Measurements from ENCODE around the gene PTOV1.

PTOV1 gene

DNA sequence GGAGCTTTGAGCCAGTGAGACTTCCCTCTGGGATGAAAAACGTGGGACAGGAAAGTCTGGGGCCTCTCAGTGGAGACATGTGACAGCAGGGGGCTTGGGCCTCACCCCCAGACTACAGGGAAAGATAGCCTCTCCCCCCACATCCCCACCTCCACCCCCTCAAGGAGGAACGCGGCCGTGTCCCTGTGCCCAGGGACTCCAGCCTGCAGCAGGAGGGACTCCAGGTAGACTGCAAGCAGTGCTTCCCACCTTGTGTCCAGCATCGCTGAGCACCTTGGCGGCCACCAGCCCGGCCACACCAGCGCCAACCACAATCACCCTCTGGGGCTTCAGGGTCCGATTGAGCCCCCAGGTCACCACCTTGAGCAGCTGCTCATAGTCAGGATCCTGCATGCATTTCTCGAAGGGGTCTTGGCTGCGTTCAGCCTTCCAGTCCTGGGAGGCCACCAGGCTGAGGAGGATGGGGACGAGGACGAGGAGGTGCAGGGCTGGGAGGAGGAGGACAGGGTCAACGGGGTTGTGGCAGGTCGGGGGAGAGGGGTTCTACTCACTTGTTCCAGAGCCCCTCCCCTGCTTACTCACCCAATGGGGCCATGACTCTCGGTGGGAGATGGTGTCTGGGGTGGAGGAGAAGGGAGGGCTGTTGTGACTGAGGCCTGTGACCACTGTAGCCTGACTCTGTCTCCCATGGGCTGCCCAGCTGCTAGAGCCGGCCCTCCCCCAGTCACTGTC, 44.8 kb downstream of the PTOV1 start:
- Histone ChIP-seq H3K27me3 (replicated peaks in 2 of 5; ENCODE audit: control insufficient read depth in 4 of 5, insufficient read depth in 5 of 5, low read length in 4 of 5) (peaks cover 0 to 9% (median 3%) of the 10 kb centered on the region in 5 experiments), H3K9me3 (ENCODE audit: control extremely low read depth in 1 of 5, control insufficient read depth in 4 of 5, insufficient read depth in 2 of 5, low read depth in 1 of 5, low read length in 4 of 5) (no peaks in the 10 kb centered on the region), H3K4me1 (ENCODE audit: control extremely low read depth in 1 of 4, control insufficient read depth in 4 of 4, insufficient read depth in 4 of 4, low read length in 3 of 4) (peaks cover 0 to 30% (median 30%) of the 10 kb centered on the region in 4 experiments), H3K27ac (ENCODE audit: insufficient read depth in 1 of 2, low read depth in 1 of 2, low read length in 2 of 2, poor library complexity in 1 of 2, severe bottlenecking in 2 of 2) (no peak overlapping the region), H3K4me3 (ENCODE audit: control insufficient read depth in 1 of 7, extremely low read depth in 1 of 7, insufficient read depth in 4 of 7, low read depth in 2 of 7, low read length in 6 of 7) (peak overlapping the region in 1 of 7 experiments; percentile 16), H3K36me3 (ENCODE audit: control insufficient read depth in 4 of 4, insufficient read depth in 4 of 4, low read length in 3 of 4) (no peaks in the 10 kb centered on the region)
- CTCF ChIA-PET: interaction anchor here (1.1 to 1.7 kb wide), 3 partner anchors 19 to 34 kb away, joined by 3 to 5 read pairs (median 3); partner anchors contain the start of gene NUP62
- WGBS (ENCODE audit: insufficient coverage): 84% methylated on average over 11 of the region's 17 CpGs
- POLR2A ChIA-PET: no interaction called here
- no peak for DNase-seq

DNA sequence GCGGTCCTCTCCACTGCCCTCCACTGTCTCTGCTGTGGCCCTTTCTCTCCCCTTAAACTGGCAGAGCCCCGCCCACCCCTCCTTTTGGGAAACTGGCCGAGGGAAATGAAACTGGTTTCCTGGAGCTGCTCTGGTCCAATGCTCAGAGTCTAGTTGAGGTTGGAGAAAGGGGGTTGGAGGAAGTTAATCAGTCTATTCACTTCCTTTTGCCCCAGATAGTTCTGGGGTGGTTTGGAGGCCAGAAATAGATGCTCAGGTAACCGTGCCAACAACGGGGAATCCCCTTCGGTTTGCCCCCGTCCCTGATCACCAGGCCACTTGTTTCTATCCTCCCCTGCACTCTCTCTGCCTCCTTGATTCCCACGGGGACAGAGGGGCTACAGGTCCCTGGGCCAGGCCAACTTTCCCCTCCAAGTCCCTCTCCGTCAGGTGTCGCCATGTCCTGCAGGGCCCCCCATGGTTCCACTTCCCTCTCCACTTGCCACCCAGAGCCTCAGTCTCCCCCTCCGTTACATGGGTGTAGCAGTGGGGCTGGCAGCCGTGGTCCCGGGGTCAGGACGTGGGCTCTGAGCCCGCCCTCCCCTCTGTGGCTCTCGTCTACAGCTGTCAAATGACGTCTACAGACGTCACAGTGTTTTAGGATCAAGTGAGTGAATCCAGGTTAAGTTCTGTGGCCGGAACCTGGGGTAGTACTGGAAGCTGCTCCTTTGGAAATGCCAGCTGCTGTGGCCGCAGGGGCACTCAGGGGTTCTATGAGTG, 46.1 kb downstream of the PTOV1 start, which contains the start of gene IL4I1:
IL4I1 (minus strand) TSS at position 25 of the 759 bp plus-strand sequence. CDS start 727 bp downstream, outside the sequence.
- POLR2A ChIA-PET: interaction anchor here (1.0 to 2.1 kb wide), 4 partner anchors 11 to 32 kb away, joined by 3 to 15 read pairs (median 6); partner anchors contain the start of genes ATF5 and NUP62
- no peaks in the 10 kb centered on the region for H3K9me3 ChIP-seq (ENCODE audit: control extremely low read depth in 1 of 5, control insufficient read depth in 4 of 5, insufficient read depth in 2 of 5, low read depth in 1 of 5, low read length in 4 of 5)
- DNase-seq: peak; percentile 82 to 96 (median 95)
- H3K36me3 ChIP-seq (ENCODE audit: control insufficient read depth in 4 of 4, insufficient read depth in 4 of 4, low read length in 3 of 4): no peaks in the 10 kb centered on the region
- CTCF ChIA-PET: interaction anchor here (1.1 to 1.7 kb wide), 3 partner anchors 17 to 33 kb away, joined by 3 to 5 read pairs (median 3); partner anchors contain the start of gene NUP62
- peak within 1 kb of the TSS in 1 of 2 experiments; percentile 73 for H3K27ac ChIP-seq (ENCODE audit: insufficient read depth in 1 of 2, low read depth in 1 of 2, low read length in 2 of 2, poor library complexity in 1 of 2, severe bottlenecking in 2 of 2)
- H3K4me1 ChIP-seq (ENCODE audit: control extremely low read depth in 1 of 4, control insufficient read depth in 4 of 4, insufficient read depth in 4 of 4, low read length in 3 of 4): peaks cover 0 to 30% (median 30%) of the 10 kb centered on the region in 4 experiments
- peak within 1 kb of the TSS in 5 of 7 experiments; percentile 0 to 67 (median 43) for H3K4me3 ChIP-seq (ENCODE audit: control insufficient read depth in 1 of 7, extremely low read depth in 1 of 7, insufficient read depth in 4 of 7, low read depth in 2 of 7, low read length in 6 of 7)
- H3K27me3 ChIP-seq (replicated peaks in 2 of 5; ENCODE audit: control insufficient read depth in 4 of 5, insufficient read depth in 5 of 5, low read length in 4 of 5): peaks cover 0 to 6% (median 0%) of the 10 kb centered on the region in 5 experiments
- under 1% methylated on average over 17 of the region's 20 CpGs for WGBS (ENCODE audit: insufficient coverage)

DNA sequence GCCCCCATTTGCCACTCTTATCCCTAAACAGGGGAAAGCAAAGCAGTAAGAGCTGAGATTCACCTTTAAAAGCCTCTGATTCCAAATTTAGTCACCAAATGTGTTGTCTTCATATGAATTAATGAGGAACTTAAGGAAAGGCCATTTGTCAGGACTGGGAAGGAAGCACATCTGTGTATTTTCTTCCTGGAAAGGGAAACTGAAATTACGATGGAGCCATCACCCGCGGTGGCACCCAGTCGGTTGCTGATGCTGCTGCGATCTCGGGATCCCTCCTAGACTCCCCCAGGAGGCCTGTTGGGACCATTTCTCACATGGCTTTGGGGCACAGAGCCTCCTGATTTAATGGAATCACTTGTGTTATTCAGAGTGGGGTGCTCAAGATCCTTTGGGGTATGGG, 53.2 kb downstream of the PTOV1 start:
- Histone ChIP-seq H3K9me3 (ENCODE audit: control extremely low read depth in 1 of 5, control insufficient read depth in 4 of 5, insufficient read depth in 2 of 5, low read depth in 1 of 5, low read length in 4 of 5) (no peaks in the 10 kb centered on the region), H3K27ac (ENCODE audit: insufficient read depth in 1 of 2, low read depth in 1 of 2, low read length in 2 of 2, poor library complexity in 1 of 2, severe bottlenecking in 2 of 2) (no peak overlapping the region), H3K4me1 (ENCODE audit: control extremely low read depth in 1 of 4, control insufficient read depth in 4 of 4, insufficient read depth in 4 of 4, low read length in 3 of 4) (peaks cover 2 to 15% (median 5%) of the 10 kb centered on the region in 4 experiments), H3K4me3 (ENCODE audit: control insufficient read depth in 1 of 7, extremely low read depth in 1 of 7, insufficient read depth in 4 of 7, low read depth in 2 of 7, low read length in 6 of 7) (no peak overlapping the region), H3K27me3 (replicated peaks in 2 of 5; ENCODE audit: control insufficient read depth in 4 of 5, insufficient read depth in 5 of 5, low read length in 4 of 5) (no peaks in the 10 kb centered on the region), H3K36me3 (ENCODE audit: control insufficient read depth in 4 of 4, insufficient read depth in 4 of 4, low read length in 3 of 4) (peaks cover 3 to 29% (median 22%) of the 10 kb centered on the region in 4 experiments)
- ChIA-PET POLR2A (no interaction called here), CTCF (no interaction called here)
- peak in 2 of 3 donors; percentile 20 to 30 for DNase-seq
- WGBS (ENCODE audit: insufficient coverage): 2% methylated on average over 6 of the region's 6 CpGs

DNA sequence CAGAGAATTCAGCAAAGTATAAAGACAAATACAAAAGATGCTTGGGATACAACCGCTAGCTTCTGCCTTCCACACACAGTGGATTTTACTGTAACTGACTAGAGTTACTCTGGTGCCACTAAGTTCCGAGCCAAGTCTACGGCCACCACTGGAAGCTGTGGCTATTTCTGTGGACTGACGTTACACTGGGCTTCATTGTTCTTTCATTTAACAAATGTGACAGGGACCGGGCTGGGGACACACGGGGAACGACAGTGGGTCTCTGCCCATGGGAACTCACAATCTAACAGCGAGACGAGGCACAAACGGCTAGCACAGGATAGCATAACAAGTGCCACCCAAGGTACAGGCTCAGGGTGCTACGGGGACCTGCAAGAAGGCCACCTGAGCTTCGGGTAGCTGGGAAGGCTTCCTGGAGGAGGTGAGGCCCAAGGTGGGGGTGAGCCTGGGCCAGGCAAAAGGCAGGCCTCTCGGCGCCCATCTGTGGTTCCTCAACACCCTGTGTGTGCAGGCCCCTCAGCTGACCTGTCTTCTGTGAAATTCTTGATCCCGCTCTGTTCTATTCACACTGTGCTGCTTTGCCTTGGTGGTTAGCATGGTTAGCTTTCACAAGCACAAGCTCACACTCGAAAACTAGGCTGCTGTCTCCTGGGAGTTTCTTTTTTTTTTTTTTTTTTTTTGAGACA, 56.1 kb downstream of the PTOV1 start:
- ChIA-PET POLR2A (interaction anchor here (0.6 kb wide), 1 partner anchor 30 kb away, joined by 3 read pairs; the partner anchor contains the start of gene AKT1S1), CTCF (interaction anchor here (1.0 kb wide), 1 partner anchor 10 kb away, joined by 3 read pairs; no protein-coding TSS in a partner anchor)
- H3K27ac ChIP-seq (ENCODE audit: insufficient read depth in 1 of 2, low read depth in 1 of 2, low read length in 2 of 2, poor library complexity in 1 of 2, severe bottlenecking in 2 of 2): no peak overlapping the region
- peaks cover 12 to 29% (median 16%) of the 10 kb centered on the region in 4 experiments for H3K4me1 ChIP-seq (ENCODE audit: control extremely low read depth in 1 of 4, control insufficient read depth in 4 of 4, insufficient read depth in 4 of 4, low read length in 3 of 4)
- WGBS (ENCODE audit: insufficient coverage): 98% methylated on average over 14 of the region's 16 CpGs
- H3K9me3 ChIP-seq (ENCODE audit: control extremely low read depth in 1 of 5, control insufficient read depth in 4 of 5, insufficient read depth in 2 of 5, low read depth in 1 of 5, low read length in 4 of 5): no peaks in the 10 kb centered on the region
- H3K27me3 ChIP-seq (replicated peaks in 2 of 5; ENCODE audit: control insufficient read depth in 4 of 5, insufficient read depth in 5 of 5, low read length in 4 of 5): no peaks in the 10 kb centered on the region
- peaks cover 3 to 53% (median 33%) of the 10 kb centered on the region in 4 experiments for H3K36me3 ChIP-seq (ENCODE audit: control insufficient read depth in 4 of 4, insufficient read depth in 4 of 4, low read length in 3 of 4)
- DNase-seq: no peak
- no peak overlapping the region for H3K4me3 ChIP-seq (ENCODE audit: control insufficient read depth in 1 of 7, extremely low read depth in 1 of 7, insufficient read depth in 4 of 7, low read depth in 2 of 7, low read length in 6 of 7)

DNA sequence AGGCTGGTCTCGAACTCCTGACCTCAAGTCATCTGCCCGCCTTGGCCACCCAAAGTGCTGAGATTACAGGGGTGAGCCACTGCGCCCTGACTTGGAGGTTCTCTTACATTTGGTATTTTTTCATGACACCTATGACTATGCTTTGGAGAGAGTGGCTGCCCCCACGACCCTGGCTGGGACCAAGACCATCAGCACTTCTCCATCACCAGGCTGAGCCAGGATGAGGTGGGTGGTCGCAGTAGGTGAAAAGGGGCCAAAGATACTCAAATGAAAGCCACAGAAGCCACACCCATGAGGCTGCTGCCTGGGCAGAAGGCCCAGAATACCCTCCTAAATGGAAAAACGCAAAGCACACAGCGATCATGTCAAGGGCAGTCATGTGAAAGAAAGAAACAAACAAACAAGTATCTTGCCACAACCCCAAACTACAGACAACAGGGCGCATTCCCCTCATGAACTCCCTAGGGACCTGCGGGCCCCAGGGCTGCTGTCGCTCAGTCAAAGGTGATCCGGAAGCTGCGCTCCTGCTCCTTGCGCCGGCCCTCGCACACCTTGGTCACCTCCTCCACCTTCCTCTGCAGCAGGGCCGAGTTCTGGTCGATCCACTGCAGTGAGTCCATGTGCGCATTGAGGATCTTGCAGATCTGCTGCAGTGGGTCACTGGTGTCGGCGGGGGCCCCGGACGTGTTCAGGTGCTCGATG, 56.9 kb downstream of the PTOV1 start:
- no peak for DNase-seq
- peaks cover 3 to 60% (median 37%) of the 10 kb centered on the region in 4 experiments for H3K36me3 ChIP-seq (ENCODE audit: control insufficient read depth in 4 of 4, insufficient read depth in 4 of 4, low read length in 3 of 4)
- no peak overlapping the region for H3K4me3 ChIP-seq (ENCODE audit: control insufficient read depth in 1 of 7, extremely low read depth in 1 of 7, insufficient read depth in 4 of 7, low read depth in 2 of 7, low read length in 6 of 7)
- WGBS (ENCODE audit: insufficient coverage): 98% methylated on average over 22 of the region's 23 CpGs
- no peaks in the 10 kb centered on the region for H3K9me3 ChIP-seq (ENCODE audit: control extremely low read depth in 1 of 5, control insufficient read depth in 4 of 5, insufficient read depth in 2 of 5, low read depth in 1 of 5, low read length in 4 of 5)
- POLR2A ChIA-PET: interaction anchor here (0.9 kb wide), 1 partner anchor 10 kb away, joined by 3 read pairs; no protein-coding TSS in a partner anchor
- CTCF ChIA-PET: interaction anchor here (1.0 to 2.2 kb wide), 3 partner anchors 9 to 20 kb away, joined by 3 to 6 read pairs (median 4); partner anchors contain the start of gene ATF5
- no peaks in the 10 kb centered on the region for H3K27me3 ChIP-seq (replicated peaks in 2 of 5; ENCODE audit: control insufficient read depth in 4 of 5, insufficient read depth in 5 of 5, low read length in 4 of 5)
- H3K4me1 ChIP-seq (ENCODE audit: control extremely low read depth in 1 of 4, control insufficient read depth in 4 of 4, insufficient read depth in 4 of 4, low read length in 3 of 4): peaks cover 12 to 34% (median 18%) of the 10 kb centered on the region in 4 experiments
- H3K27ac ChIP-seq (ENCODE audit: insufficient read depth in 1 of 2, low read depth in 1 of 2, low read length in 2 of 2, poor library complexity in 1 of 2, severe bottlenecking in 2 of 2): no peak overlapping the region

All from common myeloid progenitor, CD34-positive (primary cell).